NAMALWA (cell line): ENCODE measurements around the gene PNPLA2.

Source experiments
- DNase-seq: peaks from one replicate; pipeline ENCODE4 v3.0.0-alpha.2; 2015; ENCODE audit warnings: low spot score

The PNPLA2 gene

GRCh38 chr11:844693-845644 is 26.3 kb downstream of the PNPLA2 start:
- DNase-seq = peak; percentile 57

GRCh38 chr11:845872-846495 is 27.3 kb downstream of the PNPLA2 start:
- DNase-seq = no peak

DNA sequence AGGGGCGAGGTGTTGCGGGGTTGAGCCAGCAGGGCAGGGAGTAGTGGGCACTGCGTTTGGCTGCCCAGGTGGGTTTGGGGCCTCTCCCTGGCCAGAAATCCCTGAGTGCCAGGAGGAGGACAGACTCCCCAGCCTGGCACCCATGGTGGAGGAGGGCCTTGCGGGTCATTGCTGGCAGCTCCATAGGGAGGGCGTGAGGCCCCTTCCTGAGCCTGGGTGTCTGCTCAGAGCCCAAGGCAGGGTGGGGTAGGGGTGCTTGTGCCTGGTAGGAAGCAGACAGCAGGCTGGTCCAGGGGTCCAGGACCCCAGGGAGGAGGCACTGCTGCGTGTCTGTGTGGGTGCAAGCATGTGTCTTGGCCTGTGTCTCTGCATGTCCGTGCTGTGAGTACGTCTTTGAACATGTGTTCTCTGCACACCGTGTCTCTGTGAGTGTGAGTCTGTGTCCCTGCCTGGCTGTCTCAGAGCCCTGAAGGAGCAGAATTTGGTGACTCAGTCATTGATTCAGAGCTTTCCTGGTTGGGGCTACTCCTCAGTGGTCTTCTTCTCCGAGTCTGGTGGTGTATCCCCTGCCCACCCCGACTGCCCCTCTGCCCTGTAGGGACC is 27.9 kb downstream of the PNPLA2 start:
- DNase-seq = no peak

GRCh38 chr11:847876-848275 is 29.2 kb downstream of the PNPLA2 start:
- DNase-seq = no peak

DNA sequence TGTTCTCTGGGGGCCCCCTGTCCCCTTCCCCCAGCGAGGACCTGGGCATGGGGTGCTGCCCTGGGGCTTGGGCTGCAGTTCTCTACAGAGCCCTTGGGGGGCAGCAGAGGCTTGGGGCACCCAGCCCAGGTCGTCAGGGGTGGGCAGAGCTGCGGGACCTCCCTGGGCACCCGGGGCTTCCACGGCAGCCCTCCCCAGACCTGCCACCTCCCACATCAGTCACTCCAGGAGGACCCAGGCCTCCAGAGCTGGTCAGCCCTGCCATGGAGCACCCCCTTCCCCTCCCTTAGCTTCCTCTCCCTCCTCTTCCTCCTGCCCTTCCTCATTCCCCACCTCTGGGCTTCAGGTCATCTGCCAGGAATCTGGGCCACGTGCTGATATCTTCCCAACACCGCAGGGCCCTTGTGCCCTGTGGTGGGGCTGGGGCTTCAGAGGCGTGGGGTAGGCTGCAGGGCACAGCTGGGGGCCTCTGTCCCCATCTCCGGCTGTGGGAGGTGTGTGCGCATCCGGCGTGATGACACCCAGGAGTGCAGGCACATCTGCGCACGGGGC is 29.7 kb downstream of the PNPLA2 start:
- DNase-seq = peak; percentile 67

DNA sequence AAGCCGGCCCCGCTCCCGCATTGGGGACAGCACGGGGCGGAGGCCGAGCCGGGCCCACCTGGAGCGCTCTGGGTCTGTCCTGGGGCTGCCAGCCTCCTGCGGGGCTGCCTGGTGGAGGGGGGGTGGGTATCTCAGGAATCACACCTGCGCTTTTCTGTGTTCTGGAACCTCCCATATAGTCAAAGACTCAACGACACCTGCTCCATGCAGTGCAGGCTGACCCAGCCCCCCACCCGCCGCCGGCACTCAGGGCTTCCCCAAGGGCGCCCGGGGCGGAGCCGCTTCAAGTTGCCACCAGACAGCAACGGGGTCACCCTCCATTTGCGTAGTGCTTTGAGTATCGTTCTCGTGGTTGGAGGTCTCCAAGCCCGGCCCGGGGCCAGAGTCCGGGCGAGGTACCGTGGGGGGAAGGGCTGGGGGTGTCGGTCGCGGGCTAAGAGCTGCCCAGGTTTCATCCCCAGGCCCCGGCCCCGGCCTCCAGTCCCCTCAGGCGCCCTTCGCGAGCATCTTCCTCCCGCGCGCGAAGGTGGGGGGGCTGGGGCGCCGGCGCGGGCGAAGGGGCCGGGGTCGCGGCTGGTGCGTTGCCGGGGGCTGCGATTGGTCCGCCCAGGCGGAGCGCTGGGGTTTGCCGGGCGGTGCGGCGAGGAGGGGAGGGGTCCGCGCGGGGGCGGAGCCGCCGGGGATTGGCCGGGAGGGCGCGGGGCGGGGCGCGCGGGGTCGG is 30.6 kb downstream of the PNPLA2 start:
- no peak for DNase-seq

DNA sequence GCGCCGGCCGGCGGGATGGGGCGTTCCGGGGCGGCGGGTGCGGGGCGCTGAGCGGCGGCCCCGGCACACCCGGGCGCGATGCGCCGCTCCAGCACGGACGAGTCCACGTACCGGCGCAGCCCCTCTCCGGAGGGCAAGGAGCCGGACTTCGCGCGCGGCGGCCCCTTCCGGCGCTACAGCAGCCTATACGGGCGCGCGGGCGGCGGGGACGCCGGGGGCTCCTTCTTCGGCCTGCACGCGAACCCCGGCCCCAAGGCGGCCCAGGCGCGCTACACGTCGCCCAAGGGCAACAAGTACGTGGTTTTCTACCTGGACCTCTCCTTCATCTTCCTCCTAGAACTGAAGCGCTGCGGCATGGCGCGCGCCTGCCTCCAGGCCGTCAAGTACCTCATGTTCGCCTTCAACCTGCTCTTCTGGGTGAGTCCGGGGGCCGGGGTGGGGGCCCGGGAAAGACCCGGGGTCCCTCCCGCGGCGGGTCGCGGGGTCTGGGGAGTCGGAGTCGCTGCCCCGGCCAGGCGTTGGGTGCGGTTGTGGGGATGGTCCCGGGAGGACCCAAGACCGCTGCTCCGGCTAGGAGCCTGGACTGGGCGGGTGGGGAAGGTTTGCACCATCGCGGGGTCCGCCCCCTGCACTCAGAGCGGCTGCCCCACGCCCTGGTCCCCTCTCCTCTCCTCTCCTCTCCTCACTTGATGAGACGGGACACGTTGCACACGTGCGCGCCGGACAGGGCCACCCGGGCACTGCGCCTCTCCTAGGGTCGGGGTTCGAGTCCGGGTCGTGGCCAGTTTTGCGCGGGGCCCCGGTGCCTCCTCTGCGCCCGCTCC is 31.4 kb downstream of the PNPLA2 start:
- no peak for DNase-seq

- peak; percentile 59 for DNase-seq
Observed at GRCh38 chr11:850775-851763, 32.4 kb downstream of the PNPLA2 start.

DNA sequence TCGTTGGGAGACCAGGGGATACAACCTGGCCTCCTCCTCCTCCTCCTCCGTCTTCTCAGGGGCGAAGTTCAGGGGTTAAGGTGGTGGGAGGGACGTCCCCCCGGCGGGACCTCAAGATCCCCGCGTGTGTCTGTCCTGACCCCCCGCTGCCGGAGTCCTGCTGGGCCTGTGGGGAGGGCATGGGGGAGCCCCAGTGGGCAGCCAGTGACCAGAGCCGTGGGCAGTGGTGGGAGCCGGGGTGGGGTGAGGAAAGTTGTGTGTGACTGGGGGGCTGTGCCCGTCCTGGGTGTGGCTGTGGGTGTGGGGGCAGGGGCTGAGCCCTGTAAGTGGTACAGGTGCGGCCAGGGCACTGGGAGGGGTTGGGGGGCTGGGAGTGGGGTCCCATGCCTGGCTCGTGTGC is 34.0 kb downstream of the PNPLA2 start:
- DNase-seq = no peak

- no peak for DNase-seq
Observed at GRCh38 chr11:853682-854448, 35.2 kb downstream of the PNPLA2 start.

- no peak for DNase-seq
Observed at GRCh38 chr11:854601-855329, 36.1 kb downstream of the PNPLA2 start.

DNA sequence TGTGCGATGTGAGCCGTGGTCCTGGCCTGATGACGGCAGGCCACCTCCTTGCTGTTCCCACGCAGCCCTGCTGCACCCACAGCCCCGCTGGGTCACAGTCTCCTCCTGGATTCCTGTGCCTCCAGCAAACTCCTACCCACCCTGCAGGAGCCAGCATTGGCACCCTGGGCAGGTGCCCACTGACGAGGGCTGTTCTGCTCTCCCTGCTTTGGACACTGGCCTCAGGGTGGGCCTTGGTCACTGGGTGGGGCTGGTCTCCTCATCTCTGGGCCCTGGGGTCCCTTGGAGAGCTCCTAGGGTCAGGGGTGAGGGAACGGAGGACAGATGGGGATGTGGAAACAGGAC is 36.6 kb downstream of the PNPLA2 start:
- no peak for DNase-seq

DNA sequence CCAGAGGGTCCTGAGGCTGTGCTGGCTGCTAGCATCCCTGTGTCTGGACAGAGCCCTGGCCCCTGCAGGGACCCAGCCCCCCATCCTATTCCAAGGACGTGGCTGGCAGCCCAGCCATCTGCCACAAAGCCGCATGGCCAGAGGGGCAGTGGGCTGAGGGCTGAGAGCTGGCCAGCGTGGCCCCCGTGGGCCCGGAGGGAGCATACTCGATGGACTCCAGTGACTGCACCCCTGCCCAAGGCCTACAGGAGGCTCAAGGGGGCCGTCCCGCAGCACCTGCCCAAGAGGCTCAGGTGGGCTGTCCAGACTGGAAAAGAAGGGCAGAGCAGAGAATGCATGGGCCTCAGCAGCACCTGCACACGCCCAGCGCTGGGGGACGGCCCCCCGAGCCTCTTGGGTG is 37.1 kb downstream of the PNPLA2 start:
- DNase-seq = no peak

GRCh38 chr11:856397-856796 is 37.7 kb downstream of the PNPLA2 start:
- DNase-seq = no peak

GRCh38 chr11:858053-858761 is 39.5 kb downstream of the PNPLA2 start:
- no peak for DNase-seq

DNA sequence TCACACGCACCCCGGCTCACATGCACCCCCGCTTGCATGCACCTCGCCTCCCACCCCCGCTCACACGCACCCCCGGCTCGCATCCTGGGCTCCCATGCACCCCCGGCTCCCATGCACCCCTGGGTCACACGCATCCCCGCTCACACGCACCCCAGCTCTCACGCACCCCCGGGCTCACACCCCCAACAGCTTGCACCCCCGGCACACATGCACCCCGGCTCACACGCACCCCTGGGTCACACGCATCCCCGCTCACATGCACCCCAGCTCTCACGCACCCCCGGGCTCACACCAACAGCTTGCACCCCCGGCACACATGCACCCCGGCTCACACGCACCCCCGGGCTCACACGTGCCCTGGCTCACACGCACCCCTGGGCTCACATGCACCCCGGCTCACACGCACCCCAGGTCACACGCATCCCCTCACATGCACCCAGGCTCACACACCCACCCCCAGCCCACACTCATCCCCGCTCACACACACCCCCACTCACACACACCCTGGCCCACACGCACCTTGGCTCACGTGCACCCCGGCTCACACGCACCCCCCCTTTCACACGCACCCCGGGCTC is 40.1 kb downstream of the PNPLA2 start:
- DNase-seq = no peak

DNA sequence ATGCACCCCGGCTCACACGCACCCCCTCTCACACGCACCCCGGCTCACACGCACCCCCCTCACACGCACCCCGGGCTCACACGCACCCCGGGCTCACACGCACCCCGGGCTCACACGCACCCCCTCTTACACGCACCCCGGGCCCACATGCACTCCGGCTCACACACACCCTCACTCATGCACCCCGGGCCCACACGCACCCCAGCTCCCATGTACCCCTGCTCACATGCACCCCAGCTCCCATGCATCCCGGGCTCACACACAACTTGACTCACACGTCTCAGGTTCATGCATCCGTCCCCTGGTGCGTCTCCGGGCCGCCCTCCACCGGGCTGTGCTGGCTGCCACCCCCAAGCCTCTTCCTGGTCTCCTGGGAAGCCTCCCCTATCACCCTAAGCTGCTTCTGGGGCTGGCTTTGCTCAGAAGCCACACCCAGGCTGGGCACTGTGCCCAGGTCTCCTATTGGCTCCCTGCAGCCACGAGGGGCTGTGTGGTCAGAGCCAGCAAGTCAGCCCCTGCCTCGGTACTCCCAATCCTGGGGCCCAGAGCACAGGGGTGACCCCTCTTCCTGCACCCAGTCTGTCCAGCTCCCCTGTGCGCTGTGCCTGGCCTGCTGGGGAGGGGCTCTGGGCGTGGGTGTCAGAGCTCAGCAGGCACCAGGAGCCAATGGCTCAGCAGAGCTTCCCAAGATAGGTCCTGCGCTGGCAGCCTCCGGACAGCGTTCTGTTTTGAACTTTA is 40.8 kb downstream of the PNPLA2 start:
- peak; percentile 40 for DNase-seq
